Testis (tissue), 3 donors: ENCODE measurements around the gene MRPL24. TPM values are rescaled to one million over a fixed set of nuclear protein-coding genes. Genes with fewer than 3 reads are reported as not detected.

Experiments
- DNase-seq: peaks from one replicate; pipeline ENCODE4 v3.0.0-alpha.2; 2019
- H3K27ac ChIP-seq, 2 donors: fragments of 200-600 bp; sonication (generic); one replicate each; pipeline ENCODE4 v1.5.1; 2019
- H3K27me3 ChIP-seq: fragments of 200-600 bp; sonication (generic); one replicate; pipeline ENCODE4 v1.5.1; 2019
- H3K36me3 ChIP-seq: fragments of 200-600 bp; sonication (generic); one replicate; pipeline ENCODE4 v1.5.1; 2017; ENCODE audit warnings: low read depth; ENCODE audit errors: missing control alignments
- H3K4me1 ChIP-seq: fragments of 200-600 bp; sonication (generic); one replicate; pipeline ENCODE4 v1.5.1; 2019
- H3K4me3 ChIP-seq, 2 donors: fragments of 200-600 bp; sonication (generic); one replicate each; pipeline ENCODE4 v1.5.1; 2017 to 2019
- H3K9me3 ChIP-seq: fragments of 200-600 bp; sonication (generic); one replicate; pipeline ENCODE4 v1.5.1; 2017
- POLR2A ChIP-seq: fragments of 450-650 bp; IDR thresholded peaks from one replicate; pipeline ENCODE4 v1.6.1; 2017; ENCODE audit warnings: antibody characterized with exemption, mild to moderate bottlenecking, moderate library complexity
- WGBS, 2 donors: methylation state at CpG; one replicate each; pipeline ENCODE4 v1.1.5; 2018; 5-methylcytosine and 5-hydroxymethylcytosine counted together
- intact Hi-C: fragments of 100-400 bp; cut with DNase I; formaldehyde crosslinking; loops from one replicate; pipeline ENCODE4 v1.15.1; 2023; ENCODE audit warnings: low total_unique reads
- polyA plus RNA-seq: library from polyadenylated mRNA; stranded (reverse); fragments of 350-450 nt; fragmentation: Illumina TruSeq; extraction: RNeasy Lipid Tissue Mini Kit (QIAGEN cat#74804); gene quantifications from one replicate; pipeline ENCODE4 v1.2.3, GENCODE V29; 2014; ENCODE audit warnings: low read depth, low replicate concordance; ENCODE audit not compliant: insufficient read depth
- total RNA-seq, 2 donors: library from RNA; depleted of rRNA; stranded (reverse); fragments of >200 nt; gene quantifications; one replicate each; pipeline ENCODE4 v1.2.3, GENCODE V29; 2016
- TF ChIP-seq, protein P1 (sequence below), 3 experiments: fragments of 450-650 bp in 2 of 3; fragments of 200-600 bp in 1 of 3; sonication (generic) in 1 of 3; IDR thresholded peaks; one replicate each; pipeline ENCODE4 v1.5.1; 2016 to 2019; ENCODE audit warnings: antibody characterized with exemption in 3 of 3, mild to moderate bottlenecking in 2 of 3, moderate library complexity in 1 of 3

MRPL24 gene
- total and polyA plus RNA-seq, 3 donors from 2014 or later, result 36.6 to 101 (median 51.7) TPM

DNA sequence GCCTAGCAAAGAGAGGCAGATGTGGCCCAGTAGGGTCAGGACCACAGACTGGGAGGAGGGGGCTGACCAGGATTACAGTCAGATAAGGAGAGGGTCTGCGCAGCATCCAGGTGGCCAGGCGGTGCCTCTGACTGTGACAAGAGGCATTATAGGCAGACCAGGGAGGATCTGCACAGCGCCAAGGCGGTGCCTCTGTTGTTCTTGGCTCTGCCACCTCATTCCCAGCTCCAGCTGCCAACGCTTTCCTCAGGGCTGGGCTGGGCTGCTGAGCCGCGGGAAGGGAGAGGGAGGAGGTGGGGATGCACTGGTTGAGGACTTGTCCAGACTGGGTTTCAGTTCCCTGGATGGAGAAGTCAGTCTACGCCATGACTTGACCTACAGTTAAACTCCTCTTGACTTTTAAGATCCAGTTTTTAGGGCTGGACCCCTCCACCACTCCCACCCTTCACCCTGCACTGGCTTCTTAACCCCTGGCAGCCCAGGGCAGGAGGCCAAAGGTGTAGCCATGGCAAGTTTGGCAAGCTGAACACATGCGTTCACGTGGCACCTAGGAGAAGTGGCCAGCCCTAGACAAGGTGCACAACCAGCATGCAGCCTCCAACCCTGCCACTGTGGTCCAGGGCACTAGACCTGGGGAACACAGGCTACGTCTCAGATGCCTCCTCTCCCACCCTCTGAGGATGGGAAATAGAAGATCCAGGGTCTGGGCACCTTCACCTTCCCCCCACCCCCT, 31.0 kb downstream of the MRPL24 start:
- H3K27me3 ChIP-seq, result no peaks in the 10 kb centered on the region
- H3K36me3 ChIP-seq, result no peaks in the 10 kb centered on the region
- intact Hi-C loops, result no loop called here
- WGBS, 2 donors, result 43 to 50% methylated on average over 11 of the region's 11 CpGs
- TF ChIP-seq, protein P1, sequence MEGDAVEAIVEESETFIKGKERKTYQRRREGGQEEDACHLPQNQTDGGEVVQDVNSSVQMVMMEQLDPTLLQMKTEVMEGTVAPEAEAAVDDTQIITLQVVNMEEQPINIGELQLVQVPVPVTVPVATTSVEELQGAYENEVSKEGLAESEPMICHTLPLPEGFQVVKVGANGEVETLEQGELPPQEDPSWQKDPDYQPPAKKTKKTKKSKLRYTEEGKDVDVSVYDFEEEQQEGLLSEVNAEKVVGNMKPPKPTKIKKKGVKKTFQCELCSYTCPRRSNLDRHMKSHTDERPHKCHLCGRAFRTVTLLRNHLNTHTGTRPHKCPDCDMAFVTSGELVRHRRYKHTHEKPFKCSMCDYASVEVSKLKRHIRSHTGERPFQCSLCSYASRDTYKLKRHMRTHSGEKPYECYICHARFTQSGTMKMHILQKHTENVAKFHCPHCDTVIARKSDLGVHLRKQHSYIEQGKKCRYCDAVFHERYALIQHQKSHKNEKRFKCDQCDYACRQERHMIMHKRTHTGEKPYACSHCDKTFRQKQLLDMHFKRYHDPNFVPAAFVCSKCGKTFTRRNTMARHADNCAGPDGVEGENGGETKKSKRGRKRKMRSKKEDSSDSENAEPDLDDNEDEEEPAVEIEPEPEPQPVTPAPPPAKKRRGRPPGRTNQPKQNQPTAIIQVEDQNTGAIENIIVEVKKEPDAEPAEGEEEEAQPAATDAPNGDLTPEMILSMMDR (IDR thresholded peaks at IDR 0.05), result no peak
- no peak for TF ChIP-seq POLR2A
- H3K27ac ChIP-seq, result no peak overlapping the region
- H3K9me3 ChIP-seq, result no peaks in the 10 kb centered on the region
- peak; percentile 40 for DNase-seq
- H3K4me1 ChIP-seq, result peaks cover 26% of the 10 kb centered on the region
- H3K4me3 ChIP-seq, result no peak overlapping the region

DNA sequence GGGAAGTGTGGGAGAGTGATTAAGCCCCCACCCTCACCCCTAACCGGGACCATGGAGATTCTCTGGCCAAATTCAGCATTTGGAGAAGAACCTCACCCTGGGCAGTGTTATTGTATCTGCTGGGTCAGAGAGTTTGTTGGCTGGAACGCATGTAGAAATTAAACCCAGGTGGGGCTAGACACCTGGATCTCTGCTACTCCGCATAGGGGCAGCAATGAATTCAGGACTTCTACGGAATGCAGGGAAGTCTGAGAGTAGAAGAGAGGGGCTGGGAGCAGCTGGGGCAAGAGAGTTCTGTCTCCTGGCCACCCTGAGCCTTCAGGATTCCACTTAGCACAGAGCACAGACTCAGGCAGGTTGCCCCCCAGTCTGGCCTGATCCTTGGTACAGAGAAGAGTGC, 31.9 kb downstream of the MRPL24 start:
- intact Hi-C loops, result no loop called here
- H3K4me1 ChIP-seq, result peaks cover 32% of the 10 kb centered on the region

DNA sequence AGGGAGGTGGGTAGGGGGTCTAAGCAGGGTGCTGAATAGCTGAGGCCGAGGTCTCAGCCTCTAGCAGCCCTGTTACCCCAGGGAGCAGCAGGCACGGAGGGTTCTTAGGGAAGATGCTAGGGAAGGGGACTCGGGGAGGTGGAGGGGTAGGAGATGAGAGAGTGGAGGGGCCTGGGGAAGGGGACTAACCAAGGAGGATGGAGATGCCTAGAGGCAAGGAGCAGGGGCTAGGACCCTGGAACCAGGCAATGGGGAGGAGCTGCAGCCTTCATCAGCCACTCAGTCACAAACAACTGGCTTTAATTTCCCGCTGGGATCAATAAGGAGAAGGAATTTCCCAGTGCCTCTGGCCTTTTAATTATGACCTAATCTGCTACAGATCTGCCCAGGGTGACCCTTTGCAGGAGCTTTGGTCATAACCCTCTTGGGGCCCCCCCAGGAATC, 32.6 kb downstream of the MRPL24 start:
- intact Hi-C loops, result no loop called here
- no peaks in the 10 kb centered on the region for H3K27me3 ChIP-seq
- DNase-seq, result no peak
- no peaks in the 10 kb centered on the region for H3K9me3 ChIP-seq
- TF ChIP-seq POLR2A, result no peak
- TF ChIP-seq, protein P1 (IDR thresholded peaks at IDR 0.05), result no peak
- H3K4me3 ChIP-seq, result no peak overlapping the region
- no peaks in the 10 kb centered on the region for H3K36me3 ChIP-seq
- 61 to 77% methylated on average over 4 of the region's 4 CpGs for WGBS, 2 donors
- H3K27ac ChIP-seq, result no peak overlapping the region
- H3K4me1 ChIP-seq, result peaks cover 32% of the 10 kb centered on the region

More for the DNA sequence above, 31.9 kb downstream of the MRPL24 start:
- 74 to 75% methylated on average over 4 of the region's 4 CpGs for WGBS, 2 donors
- H3K4me3 ChIP-seq, result no peak overlapping the region
- no peak for DNase-seq
- no peaks in the 10 kb centered on the region for H3K27me3 ChIP-seq
- H3K36me3 ChIP-seq, result no peaks in the 10 kb centered on the region
- no peaks in the 10 kb centered on the region for H3K9me3 ChIP-seq
- TF ChIP-seq, protein P1 (IDR thresholded peaks at IDR 0.05), result no peak
- no peak for TF ChIP-seq POLR2A
- no peak overlapping the region for H3K27ac ChIP-seq

DNA sequence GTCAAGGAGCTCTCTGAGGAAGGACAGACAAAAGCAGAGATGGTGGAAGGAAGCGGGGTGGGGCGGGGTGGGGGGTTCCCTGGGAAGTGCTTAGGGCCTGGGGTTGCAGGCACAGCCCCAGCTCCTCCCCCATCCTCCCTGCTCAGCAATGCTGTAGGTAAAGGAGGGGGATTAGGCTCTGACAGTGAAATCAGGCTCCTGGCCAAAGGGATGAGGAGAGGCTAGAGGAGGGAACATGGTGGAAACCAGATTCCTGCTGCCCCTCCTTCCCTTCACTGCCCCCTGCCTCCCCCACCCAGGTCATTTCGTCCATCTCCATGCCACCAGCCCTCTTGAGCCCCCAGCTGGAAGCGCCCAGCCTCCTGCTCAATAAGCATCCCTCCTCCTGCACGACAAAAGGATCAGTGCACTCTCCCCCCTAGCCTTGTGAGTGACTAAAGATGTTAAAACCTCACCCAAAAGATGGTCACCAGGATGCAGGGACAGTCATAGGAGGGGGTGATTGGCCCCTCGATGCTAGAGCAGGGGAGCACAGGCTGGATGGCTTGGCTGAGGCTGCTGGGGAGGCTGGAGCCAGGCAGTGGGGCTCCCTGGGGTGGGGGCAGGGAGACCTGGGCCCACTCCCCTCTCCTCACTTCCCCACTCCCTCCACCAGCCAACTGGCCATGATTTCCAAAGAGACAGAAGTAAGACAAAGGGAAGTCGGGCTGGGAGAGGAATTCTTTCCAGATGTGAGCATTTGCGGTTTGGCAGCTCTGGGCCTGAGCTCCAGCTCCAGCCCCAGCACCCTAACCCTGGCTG, 33.3 kb downstream of the MRPL24 start:
- no peak for DNase-seq
- WGBS, 2 donors, result 57 to 67% methylated on average over 8 of the region's 8 CpGs
- H3K27ac ChIP-seq, result peak overlapping the region in 1 of 2 donors; percentile 84
- no peak overlapping the region for H3K4me3 ChIP-seq
- intact Hi-C loops, result no loop called here
- H3K9me3 ChIP-seq, result no peaks in the 10 kb centered on the region
- no peaks in the 10 kb centered on the region for H3K27me3 ChIP-seq
- H3K4me1 ChIP-seq, result peaks cover 32% of the 10 kb centered on the region
- H3K36me3 ChIP-seq, result no peaks in the 10 kb centered on the region
- TF ChIP-seq, protein P1 (IDR thresholded peaks at IDR 0.05), result no peak
- no peak for TF ChIP-seq POLR2A
